Left forelimb (tissue), 1 donor: ENCODE measurements around the gene IGF2R.

ENCODE experiments used
- DNase-seq: peaks from one replicate; pipeline ENCODE4 v3.0.0-alpha.2; 2018; ENCODE audit warnings: low spot score

IGF2R gene

GRCh38 chr6:160028487-160029275 lies 59.8 kb downstream of the IGF2R start:
- DNase-seq = no peak

GRCh38 chr6:160029525-160029924 lies 60.6 kb downstream of the IGF2R start:
- no peak for DNase-seq

DNA sequence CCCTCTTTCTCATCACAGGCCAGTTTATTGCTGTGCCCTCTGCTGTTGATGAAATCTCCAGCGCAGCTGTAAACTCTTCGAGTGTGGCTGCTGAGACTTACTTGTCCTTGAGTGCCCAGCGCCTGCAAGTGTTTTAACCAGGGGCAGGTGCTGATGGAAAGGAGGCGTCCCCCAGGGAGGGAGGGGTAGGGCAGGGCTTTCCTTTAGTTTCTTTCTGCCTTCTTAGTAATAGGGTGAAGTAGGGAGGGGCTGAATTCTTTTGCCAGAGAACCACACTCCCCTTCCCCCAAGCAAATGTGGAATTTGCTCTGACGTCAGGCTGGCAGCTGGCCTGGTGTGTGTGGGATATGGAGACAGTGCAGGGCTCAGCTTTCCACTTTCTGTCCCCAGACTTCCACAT lies 61.2 kb downstream of the IGF2R start:
- DNase-seq = peak; percentile 93

DNA sequence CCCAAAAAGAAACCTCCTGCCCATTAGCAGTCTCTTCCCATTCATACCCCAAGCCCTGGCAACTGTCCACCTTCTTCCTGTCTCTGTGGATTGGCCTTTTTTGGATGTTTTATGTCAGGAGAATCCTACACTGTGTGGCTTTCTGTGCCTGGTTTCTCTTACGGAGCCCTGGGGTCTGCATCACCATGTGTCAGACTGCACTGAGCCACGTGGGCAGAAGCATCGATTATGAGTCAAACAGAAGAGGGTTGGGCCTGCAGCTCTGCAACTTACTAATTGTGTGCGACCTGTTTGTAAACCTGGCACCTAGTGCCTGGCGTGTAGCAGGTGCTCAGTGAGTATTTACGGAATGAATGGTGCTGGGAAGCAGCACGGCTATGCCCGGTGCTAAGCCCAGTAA lies 62.6 kb downstream of the IGF2R start:
- DNase-seq = no peak

- DNase-seq = no peak
Observed at GRCh38 chr6:160031871-160032270, 63.0 kb downstream of the IGF2R start.

- no peak for DNase-seq
Observed at GRCh38 chr6:160032538-160032937, 63.7 kb downstream of the IGF2R start.

GRCh38 chr6:160034036-160034930 lies 65.4 kb downstream of the IGF2R start:
- DNase-seq = no peak

- DNase-seq = no peak
Observed at GRCh38 chr6:160035241-160035640, 66.4 kb downstream of the IGF2R start.

- no peak for DNase-seq
Observed at GRCh38 chr6:160035693-160036330, 66.9 kb downstream of the IGF2R start.

DNA sequence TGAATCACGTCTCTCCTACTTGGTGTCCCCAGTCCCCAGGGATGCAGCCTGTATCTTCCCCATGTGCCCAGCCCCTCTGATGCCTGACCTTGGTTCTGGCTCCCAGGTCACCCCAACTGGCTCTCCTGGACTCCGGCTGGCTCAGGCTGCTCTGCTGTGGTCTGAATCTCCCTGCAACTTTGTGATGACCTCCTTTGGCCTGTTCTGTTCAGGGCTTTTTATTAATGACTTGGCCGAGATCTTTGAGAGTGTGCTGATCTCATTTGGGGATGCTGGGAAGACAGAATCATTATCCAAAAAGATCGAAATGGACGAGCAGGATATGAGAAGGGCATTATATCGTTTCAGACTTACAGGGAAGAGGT lies 67.4 kb downstream of the IGF2R start:
- DNase-seq = no peak

DNA sequence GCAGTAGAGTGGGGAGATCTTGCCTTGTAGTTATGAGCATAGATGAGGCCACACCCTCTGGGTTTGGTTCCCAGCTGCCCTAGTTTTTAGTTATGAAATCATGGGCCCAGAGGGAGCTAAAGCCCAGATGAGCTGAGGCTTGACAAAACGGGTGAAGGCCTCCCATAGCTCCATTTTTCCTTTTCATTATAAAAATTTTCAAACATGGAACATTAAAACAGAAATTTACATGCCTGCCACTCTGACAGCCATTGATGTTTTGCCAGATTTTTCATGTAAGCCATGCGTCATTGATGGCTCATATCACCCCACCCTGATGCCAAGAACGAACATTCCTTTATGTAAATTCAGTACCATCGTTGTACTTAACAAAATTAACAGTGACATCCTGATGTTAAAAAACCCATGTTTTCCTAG lies 67.9 kb downstream of the IGF2R start:
- no peak for DNase-seq

DNA sequence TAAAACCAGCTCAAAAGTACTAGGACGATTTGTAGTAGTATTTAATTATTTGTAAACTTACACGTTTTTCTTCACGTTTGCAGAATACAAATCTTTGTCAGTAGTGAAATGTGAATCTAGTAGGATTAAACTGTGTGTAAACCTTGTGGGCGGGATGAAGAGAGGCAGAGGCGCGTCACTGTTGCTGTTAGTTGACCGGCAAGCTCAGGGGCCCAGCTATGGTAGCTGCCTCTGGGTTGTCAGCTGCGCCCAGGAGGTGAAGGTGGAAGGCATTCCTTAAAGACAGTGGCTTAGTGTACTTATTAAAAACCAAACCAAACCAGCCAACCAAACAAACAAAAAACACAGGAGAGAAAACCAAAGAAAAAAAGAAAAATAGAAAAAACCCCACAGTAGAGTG lies 69.6 kb downstream of the IGF2R start:
- no peak for DNase-seq

- DNase-seq = no peak
Observed at GRCh38 chr6:160039441-160039840, 70.6 kb downstream of the IGF2R start.

GRCh38 chr6:160040055-160040454 lies 71.2 kb downstream of the IGF2R start:
- DNase-seq = no peak

DNA sequence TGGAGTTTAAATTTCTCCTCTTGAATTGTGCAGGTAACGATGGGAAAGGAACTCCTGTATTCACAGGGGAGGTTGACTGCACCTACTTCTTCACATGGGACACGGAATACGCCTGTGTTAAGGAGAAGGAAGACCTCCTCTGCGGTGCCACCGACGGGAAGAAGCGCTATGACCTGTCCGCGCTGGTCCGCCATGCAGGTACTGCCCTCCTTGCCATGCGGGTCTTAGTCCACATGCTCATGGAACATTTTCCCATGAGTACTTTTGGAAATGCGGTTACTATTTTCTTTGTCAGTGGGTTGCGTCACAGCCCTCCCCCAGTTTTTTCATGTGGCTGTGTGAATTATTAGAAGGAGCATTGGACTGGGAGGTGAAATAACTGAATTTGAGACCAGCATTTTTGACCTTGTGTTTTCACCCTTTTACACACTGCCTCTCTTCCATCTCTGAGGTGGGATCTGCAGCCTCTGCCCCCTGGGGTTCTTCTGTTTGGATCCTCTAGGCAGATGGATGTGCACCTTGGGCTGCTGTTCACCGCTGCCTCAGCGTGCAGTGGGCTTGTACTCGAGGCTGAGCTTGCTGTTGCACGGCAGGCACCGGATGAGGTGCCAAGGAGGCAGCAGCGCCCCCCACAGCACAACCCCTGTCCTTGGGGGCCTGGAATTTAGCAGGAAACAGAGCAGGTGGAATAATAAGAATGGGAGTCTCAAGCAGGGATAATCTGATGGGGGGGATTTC lies 71.8 kb downstream of the IGF2R start:
- no peak for DNase-seq

GRCh38 chr6:160041608-160042007 lies 72.7 kb downstream of the IGF2R start:
- DNase-seq = no peak

- no peak for DNase-seq
Observed at GRCh38 chr6:160042014-160042773, 73.3 kb downstream of the IGF2R start.

- DNase-seq = no peak
Observed at GRCh38 chr6:160042788-160043301, 74.0 kb downstream of the IGF2R start.

DNA sequence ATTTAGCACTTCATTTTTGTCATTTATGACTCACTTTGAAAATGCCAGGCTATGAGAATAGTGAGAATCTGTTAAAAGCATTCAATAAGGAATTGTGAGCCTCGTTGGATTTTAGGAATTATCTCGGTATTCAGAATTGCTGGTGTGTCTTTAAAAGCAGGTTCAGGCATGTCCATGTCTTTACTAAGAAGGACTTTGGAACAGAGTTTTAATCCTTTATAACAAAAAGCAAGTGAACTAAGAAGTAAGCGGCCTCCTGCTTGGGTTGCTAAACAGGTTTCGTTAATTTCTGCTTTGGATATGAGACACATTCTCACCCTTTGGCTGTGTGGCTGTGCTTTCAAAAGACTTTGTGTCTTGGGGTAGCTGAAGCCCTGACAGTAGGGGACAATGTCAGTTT lies 74.9 kb downstream of the IGF2R start:
- DNase-seq = no peak

DNA sequence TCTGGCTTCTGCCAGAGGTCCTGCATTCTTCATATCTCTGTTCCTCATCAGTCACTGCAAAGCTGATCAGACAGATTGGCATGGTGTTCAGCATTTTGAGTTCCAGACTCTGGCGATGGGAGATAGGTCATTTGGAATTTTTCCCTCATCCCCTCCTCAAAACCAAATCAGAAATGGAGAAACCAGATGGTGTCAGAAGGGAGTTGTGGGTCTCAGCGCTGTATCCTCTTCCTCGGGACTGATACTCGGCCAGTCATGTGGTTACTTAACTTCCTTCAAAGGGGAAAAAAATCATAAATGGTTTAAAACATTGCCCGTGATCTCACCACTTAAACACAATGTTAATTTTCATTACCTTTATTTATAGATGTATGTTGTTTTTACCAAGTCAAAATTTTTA lies 75.8 kb downstream of the IGF2R start:
- no peak for DNase-seq

GRCh38 chr6:160048471-160048870 lies 79.6 kb downstream of the IGF2R start:
- DNase-seq = no peak
